GM12891 (cell line): ENCODE data around the gene TRIM41.
A peak's percentile ranks its signal among the peaks of the same experiment; 100 is the strongest.

Experiments
- DNase-seq: peaks from one replicate; pipeline ENCODE4 v3.0.0; 2011; ENCODE audit warnings: low spot score; ENCODE audit not compliant: insufficient read length
- FAIRE-seq: peaks from 2 replicates; lab custom pipeline; 2011; peaks lifted over from hg19 to GRCh38; lab: Jason Lieb, UNC
- PAX5 ChIP-seq: IDR thresholded peaks from 2 replicates; pipeline ENCODE4 v1.6.1; 2011; ENCODE audit warnings: low read length, moderate library complexity, mild to moderate bottlenecking; ENCODE audit not compliant: insufficient read depth, severe bottlenecking
- POLR2A ChIP-seq: IDR thresholded peaks from 2 replicates; pipeline ENCODE4 v1.6.1; 2011; ENCODE audit warnings: low read depth, low read length, control low read depth
- POLR2AphosphoS5 ChIP-seq: IDR thresholded peaks from 2 replicates; pipeline ENCODE4 v1.6.1; 2011; ENCODE audit warnings: low read depth, low read length, control low read depth
- POU2F2 ChIP-seq: IDR thresholded peaks from 2 replicates; pipeline ENCODE4 v1.6.1; 2011; ENCODE audit warnings: low read depth, mild to moderate bottlenecking, control low read depth, low read length, moderate library complexity
- SPI1 ChIP-seq: IDR thresholded peaks from 2 replicates; pipeline ENCODE4 v1.6.1; 2011; ENCODE audit warnings: low read depth, low read length, control low read depth
- TAF1 ChIP-seq: IDR thresholded peaks from 2 replicates; pipeline ENCODE4 v1.6.1; 2011; ENCODE audit warnings: low read depth, low read length, control low read depth

TRIM41 gene

GRCh38 chr5:181233088-181233800 is 10.2 kb downstream of the TRIM41 start:
- FAIRE-seq (no peak), DNase-seq (no peak)
- TF ChIP-seq POLR2AphosphoS5: no peak; the same call in 1 of the 2 replicates
- TF ChIP-seq PAX5: no peak
- TF ChIP-seq SPI1: no peak
- no peak for TF ChIP-seq POLR2A
- TF ChIP-seq POU2F2: no peak
- TF ChIP-seq TAF1: no peak

GRCh38 chr5:181233801-181234454 is 10.8 kb downstream of the TRIM41 start:
- DNase-seq (no peak), FAIRE-seq (no peak)
- no peak for TF ChIP-seq POLR2A
- no peak for TF ChIP-seq POU2F2
- no peak for TF ChIP-seq PAX5
- no peak; the same call in 1 of the 2 replicates for TF ChIP-seq POLR2AphosphoS5
- TF ChIP-seq SPI1: no peak
- no peak for TF ChIP-seq TAF1

DNA sequence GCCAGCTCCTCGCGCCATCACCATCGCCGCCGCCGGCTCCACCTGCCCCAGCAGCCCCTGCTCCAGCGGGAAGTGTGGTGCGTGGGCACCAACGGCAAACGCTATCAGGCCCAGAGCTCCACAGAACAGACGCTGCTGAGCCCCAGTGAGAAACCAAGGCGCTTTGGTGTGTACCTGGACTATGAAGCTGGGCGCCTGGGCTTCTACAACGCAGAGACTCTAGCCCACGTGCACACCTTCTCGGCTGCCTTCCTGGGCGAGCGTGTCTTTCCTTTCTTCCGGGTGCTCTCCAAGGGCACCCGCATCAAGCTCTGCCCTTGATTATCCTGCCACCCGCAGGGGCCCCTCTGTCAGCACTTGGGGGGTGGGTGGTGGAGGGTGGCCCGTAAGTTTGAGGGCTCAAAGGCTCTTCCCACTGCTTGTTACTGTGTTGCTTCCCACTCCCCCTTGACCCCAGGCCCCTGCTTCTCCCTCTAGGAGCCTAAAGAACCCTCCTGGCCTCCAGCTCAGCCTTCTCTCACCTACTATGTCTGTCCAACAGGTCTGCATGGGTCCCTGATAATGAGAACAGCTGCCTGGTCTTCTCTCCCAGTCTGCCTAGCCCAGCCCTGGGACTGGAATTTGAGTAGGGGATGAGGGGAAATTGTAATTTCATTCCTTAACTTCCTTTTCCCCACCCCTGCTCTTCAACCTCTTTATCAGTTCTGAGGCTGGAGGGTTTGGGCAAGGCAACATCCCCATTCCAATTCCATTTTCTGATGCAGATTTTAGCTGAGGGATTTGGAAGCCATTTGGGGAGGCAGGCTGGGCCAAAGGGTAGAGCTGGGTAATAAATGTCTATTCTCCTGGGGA is 11.6 kb downstream of the TRIM41 start:
- TF ChIP-seq POLR2A: peak; percentile 68
- peak; percentile 58 for TF ChIP-seq POU2F2
- no peak for TF ChIP-seq SPI1
- TF ChIP-seq TAF1: no peak
- TF ChIP-seq POLR2AphosphoS5: peak; percentile 84
- no peak for TF ChIP-seq PAX5
- no peak for FAIRE-seq

DNA sequence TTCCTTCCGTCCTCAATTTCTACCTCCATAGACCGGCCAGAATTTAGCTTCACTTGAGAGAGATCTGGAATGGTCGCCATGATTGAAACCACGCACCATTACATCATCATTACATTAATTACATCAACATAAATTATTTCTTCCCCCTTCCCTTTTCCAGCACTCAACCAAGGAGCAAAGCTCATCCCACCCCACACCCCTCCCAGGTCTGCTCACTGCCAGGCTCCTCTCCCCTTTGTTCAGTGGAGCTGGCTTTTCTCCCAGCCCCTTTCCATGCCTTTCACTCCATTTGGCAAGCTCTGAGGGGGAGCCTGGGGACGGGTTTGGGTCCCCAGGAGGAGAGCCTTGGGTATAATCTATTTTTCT is 12.2 kb downstream of the TRIM41 start:
- TF ChIP-seq POU2F2 (no peak), TAF1 (no peak), SPI1 (no peak), POLR2AphosphoS5 (no peak), PAX5 (no peak), POLR2A (no peak)
- DNase-seq (no peak), FAIRE-seq (no peak)

More for the DNA sequence above, 11.6 kb downstream of the TRIM41 start:
- DNase-seq: no peak

GRCh38 chr5:181235689-181236366 is 12.7 kb downstream of the TRIM41 start:
- FAIRE-seq: no peak
- TF ChIP-seq SPI1: no peak
- TF ChIP-seq PAX5: no peak
- TF ChIP-seq POLR2AphosphoS5: peak; percentile 84
- TF ChIP-seq POLR2A: peak; percentile 81
- no peak; the same call in 1 of the 2 replicates for TF ChIP-seq POU2F2
- no peak for TF ChIP-seq TAF1
- DNase-seq: no peak

DNA sequence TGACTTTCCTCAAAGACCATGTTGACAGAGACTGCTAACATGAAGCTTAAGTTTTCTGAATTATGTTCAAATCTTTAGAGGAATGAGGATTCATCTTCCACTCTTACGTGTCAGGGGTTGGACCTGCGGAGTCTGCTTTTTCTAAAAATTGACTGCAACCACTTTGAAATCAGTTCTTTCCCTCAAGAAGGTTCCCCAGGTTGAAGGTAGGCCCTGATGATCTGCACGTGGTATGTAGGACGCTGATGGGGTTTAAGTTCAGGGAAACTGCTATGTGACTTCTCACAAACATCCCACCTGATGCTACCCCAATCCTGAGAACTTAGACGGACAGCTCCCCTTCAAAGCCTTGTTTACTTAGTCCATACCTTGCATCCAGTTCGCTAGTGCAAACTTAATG is 13.4 kb downstream of the TRIM41 start:
- no peak; the same call in 1 of the 2 replicates for TF ChIP-seq POLR2AphosphoS5
- no peak for TF ChIP-seq PAX5
- TF ChIP-seq SPI1: no peak
- no peak for TF ChIP-seq TAF1
- no peak for TF ChIP-seq POU2F2
- 0 out of 2 replicates have a peak, but pooled peaks have one; percentile 16 for TF ChIP-seq POLR2A
- FAIRE-seq: no peak
- DNase-seq: no peak

- peak; percentile 57; the same call in 1 of the 2 replicates for TF ChIP-seq POLR2A
- TF ChIP-seq PAX5: no peak
- no peak for TF ChIP-seq TAF1
- TF ChIP-seq POLR2AphosphoS5: no peak; the same call in 1 of the 2 replicates
- no peak for TF ChIP-seq SPI1
- no peak for FAIRE-seq
Observed at GRCh38 chr5:181236954-181237641, 14.0 kb downstream of the TRIM41 start.

GRCh38 chr5:181237729-181238385 is 14.8 kb downstream of the TRIM41 start:
- no peak for DNase-seq
- no peak for FAIRE-seq
- TF ChIP-seq PAX5 (no peak), POLR2AphosphoS5 (peak; percentile 72; the same call in 1 of the 2 replicates), SPI1 (no peak), POLR2A (peak; percentile 11), POU2F2 (0 out of 2 replicates have a peak, but pooled peaks have one; percentile 33), TAF1 (no peak)

More at GRCh38 chr5:181236954-181237641, 14.0 kb downstream of the TRIM41 start:
- DNase-seq: no peak
